ENCODE data around the gene EPHA6.

Gene EPHA6

GRCh38 chr3:97161169-97161568 is 346.8 kb downstream of the EPHA6 start:
- Histone ChIP-seq H3K9me3 (ENCODE audit: control insufficient read depth, insufficient read depth, low read length) (no peaks in the 10 kb centered on the region), H3K4me1 (ENCODE audit: control insufficient read depth, insufficient read depth, low read length) (no peaks in the 10 kb centered on the region), H3K27ac (ENCODE audit: low read length) (no peak overlapping the region), H3K4me3 (ENCODE audit: low read length) (no peak overlapping the region), H3K27me3 (ENCODE audit: control insufficient read depth, insufficient read depth, low read length) (no peaks in the 10 kb centered on the region), H3K36me3 (ENCODE audit: control insufficient read depth, insufficient read depth, low read length) (no peaks in the 10 kb centered on the region)
- no peak for DNase-seq (ENCODE audit: low read depth, low spot score)
- no CpG with 5 or more reads among the region's 2 CpGs for WGBS (ENCODE audit: insufficient coverage, insufficient read length)

- H3K36me3 ChIP-seq (ENCODE audit: control insufficient read depth, insufficient read depth, low read length) = no peaks in the 10 kb centered on the region
- no peak overlapping the region for H3K27ac ChIP-seq (ENCODE audit: low read length)
- H3K27me3 ChIP-seq (ENCODE audit: control insufficient read depth, insufficient read depth, low read length) = no peaks in the 10 kb centered on the region
- no peak for DNase-seq (ENCODE audit: low read depth, low spot score)
- H3K4me3 ChIP-seq (ENCODE audit: low read length) = no peak overlapping the region
- H3K4me1 ChIP-seq (ENCODE audit: control insufficient read depth, insufficient read depth, low read length) = no peaks in the 10 kb centered on the region
- no peaks in the 10 kb centered on the region for H3K9me3 ChIP-seq (ENCODE audit: control insufficient read depth, insufficient read depth, low read length)
These were observed 362.8 kb downstream of the EPHA6 start for GRCh38 chr3:97177242-97177641.

- Histone ChIP-seq H3K27ac (ENCODE audit: low read length) (no peak overlapping the region), H3K36me3 (ENCODE audit: control insufficient read depth, insufficient read depth, low read length) (no peaks in the 10 kb centered on the region), H3K4me3 (ENCODE audit: low read length) (no peak overlapping the region), H3K9me3 (ENCODE audit: control insufficient read depth, insufficient read depth, low read length) (no peaks in the 10 kb centered on the region), H3K27me3 (ENCODE audit: control insufficient read depth, insufficient read depth, low read length) (no peaks in the 10 kb centered on the region), H3K4me1 (ENCODE audit: control insufficient read depth, insufficient read depth, low read length) (no peaks in the 10 kb centered on the region)
- no CpG with 5 or more reads among the region's 3 CpGs for WGBS (ENCODE audit: insufficient coverage, insufficient read length)
- DNase-seq (ENCODE audit: low read depth, low spot score) = no peak
These were observed 367.3 kb downstream of the EPHA6 start for GRCh38 chr3:97181704-97182103.

- no peak overlapping the region for H3K27ac ChIP-seq (ENCODE audit: low read length)
- no peaks in the 10 kb centered on the region for H3K4me1 ChIP-seq (ENCODE audit: control insufficient read depth, insufficient read depth, low read length)
- no peaks in the 10 kb centered on the region for H3K27me3 ChIP-seq (ENCODE audit: control insufficient read depth, insufficient read depth, low read length)
- no peaks in the 10 kb centered on the region for H3K9me3 ChIP-seq (ENCODE audit: control insufficient read depth, insufficient read depth, low read length)
- H3K4me3 ChIP-seq (ENCODE audit: low read length) = no peak overlapping the region
- no peaks in the 10 kb centered on the region for H3K36me3 ChIP-seq (ENCODE audit: control insufficient read depth, insufficient read depth, low read length)
- DNase-seq (ENCODE audit: low read depth, low spot score) = no peak
These were observed 373.4 kb downstream of the EPHA6 start for GRCh38 chr3:97187771-97188170.

GRCh38 chr3:97189835-97190234 is 375.4 kb downstream of the EPHA6 start:
- H3K27me3 ChIP-seq (ENCODE audit: control insufficient read depth, insufficient read depth, low read length) = no peaks in the 10 kb centered on the region
- WGBS (ENCODE audit: insufficient coverage, insufficient read length) = no CpG with 5 or more reads among the region's 2 CpGs
- DNase-seq (ENCODE audit: low read depth, low spot score) = no peak

GRCh38 chr3:97197083-97197482 is 382.7 kb downstream of the EPHA6 start:
- H3K27me3 ChIP-seq (ENCODE audit: control insufficient read depth, insufficient read depth, low read length) = no peaks in the 10 kb centered on the region
- no peak for DNase-seq (ENCODE audit: low read depth, low spot score)
- H3K4me1 ChIP-seq (ENCODE audit: control insufficient read depth, insufficient read depth, low read length) = peaks cover 4% of the 10 kb centered on the region
- H3K36me3 ChIP-seq (ENCODE audit: control insufficient read depth, insufficient read depth, low read length) = no peaks in the 10 kb centered on the region
- H3K27ac ChIP-seq (ENCODE audit: low read length) = no peak overlapping the region
- H3K4me3 ChIP-seq (ENCODE audit: low read length) = no peak overlapping the region
- WGBS (ENCODE audit: insufficient coverage, insufficient read length) = no CpG with 5 or more reads among the region's 4 CpGs
- no peaks in the 10 kb centered on the region for H3K9me3 ChIP-seq (ENCODE audit: control insufficient read depth, insufficient read depth, low read length)

More at GRCh38 chr3:97189835-97190234, 375.4 kb downstream of the EPHA6 start:
- Histone ChIP-seq H3K27ac (ENCODE audit: low read length) (no peak overlapping the region), H3K4me3 (ENCODE audit: low read length) (no peak overlapping the region), H3K9me3 (ENCODE audit: control insufficient read depth, insufficient read depth, low read length) (no peaks in the 10 kb centered on the region), H3K36me3 (ENCODE audit: control insufficient read depth, insufficient read depth, low read length) (no peaks in the 10 kb centered on the region), H3K4me1 (ENCODE audit: control insufficient read depth, insufficient read depth, low read length) (no peaks in the 10 kb centered on the region)

- Histone ChIP-seq H3K9me3 (ENCODE audit: control insufficient read depth, insufficient read depth, low read length) (no peaks in the 10 kb centered on the region), H3K36me3 (ENCODE audit: control insufficient read depth, insufficient read depth, low read length) (no peaks in the 10 kb centered on the region), H3K4me1 (ENCODE audit: control insufficient read depth, insufficient read depth, low read length) (peaks cover 4% of the 10 kb centered on the region), H3K27me3 (ENCODE audit: control insufficient read depth, insufficient read depth, low read length) (no peaks in the 10 kb centered on the region), H3K27ac (ENCODE audit: low read length) (no peak overlapping the region), H3K4me3 (ENCODE audit: low read length) (no peak overlapping the region)
- DNase-seq (ENCODE audit: low read depth, low spot score) = no peak
- WGBS (ENCODE audit: insufficient coverage, insufficient read length) = no CpG with 5 or more reads among the region's 1 CpG
These were observed 383.4 kb downstream of the EPHA6 start for GRCh38 chr3:97197830-97198229.

- Histone ChIP-seq H3K4me1 (ENCODE audit: control insufficient read depth, insufficient read depth, low read length) (peaks cover 4% of the 10 kb centered on the region), H3K27ac (ENCODE audit: low read length) (no peak overlapping the region), H3K4me3 (ENCODE audit: low read length) (no peak overlapping the region), H3K27me3 (ENCODE audit: control insufficient read depth, insufficient read depth, low read length) (no peaks in the 10 kb centered on the region), H3K36me3 (ENCODE audit: control insufficient read depth, insufficient read depth, low read length) (no peaks in the 10 kb centered on the region), H3K9me3 (ENCODE audit: control insufficient read depth, insufficient read depth, low read length) (no peaks in the 10 kb centered on the region)
- no CpG with 5 or more reads among the region's 3 CpGs for WGBS (ENCODE audit: insufficient coverage, insufficient read length)
- DNase-seq (ENCODE audit: low read depth, low spot score) = no peak
These were observed 386.0 kb downstream of the EPHA6 start for GRCh38 chr3:97200387-97200786.

GRCh38 chr3:97201814-97202213 is 387.4 kb downstream of the EPHA6 start:
- H3K36me3 ChIP-seq (ENCODE audit: control insufficient read depth, insufficient read depth, low read length) = no peaks in the 10 kb centered on the region
- DNase-seq (ENCODE audit: low read depth, low spot score) = no peak
- no peaks in the 10 kb centered on the region for H3K27me3 ChIP-seq (ENCODE audit: control insufficient read depth, insufficient read depth, low read length)
- WGBS (ENCODE audit: insufficient coverage, insufficient read length) = no CpG with 5 or more reads among the region's 2 CpGs
- no peak overlapping the region for H3K4me3 ChIP-seq (ENCODE audit: low read length)
- H3K4me1 ChIP-seq (ENCODE audit: control insufficient read depth, insufficient read depth, low read length) = peaks cover 3% of the 10 kb centered on the region
- H3K9me3 ChIP-seq (ENCODE audit: control insufficient read depth, insufficient read depth, low read length) = no peaks in the 10 kb centered on the region
- H3K27ac ChIP-seq (ENCODE audit: low read length) = no peak overlapping the region

GRCh38 chr3:97228966-97229365 is 414.6 kb downstream of the EPHA6 start:
- DNase-seq (ENCODE audit: low read depth, low spot score) = no peak
- H3K4me1 ChIP-seq (ENCODE audit: control insufficient read depth, insufficient read depth, low read length) = no peaks in the 10 kb centered on the region
- no peak overlapping the region for H3K27ac ChIP-seq (ENCODE audit: low read length)
- H3K9me3 ChIP-seq (ENCODE audit: control insufficient read depth, insufficient read depth, low read length) = no peaks in the 10 kb centered on the region
- no peaks in the 10 kb centered on the region for H3K36me3 ChIP-seq (ENCODE audit: control insufficient read depth, insufficient read depth, low read length)
- H3K27me3 ChIP-seq (ENCODE audit: control insufficient read depth, insufficient read depth, low read length) = no peaks in the 10 kb centered on the region
- H3K4me3 ChIP-seq (ENCODE audit: low read length) = no peak overlapping the region
- no CpG with 5 or more reads among the region's 1 CpG for WGBS (ENCODE audit: insufficient coverage, insufficient read length)

GRCh38 chr3:97230486-97230885 is 416.1 kb downstream of the EPHA6 start:
- no peak for DNase-seq (ENCODE audit: low read depth, low spot score)
- H3K27ac ChIP-seq (ENCODE audit: low read length) = no peak overlapping the region
- no peak overlapping the region for H3K4me3 ChIP-seq (ENCODE audit: low read length)
- H3K27me3 ChIP-seq (ENCODE audit: control insufficient read depth, insufficient read depth, low read length) = no peaks in the 10 kb centered on the region
- WGBS (ENCODE audit: insufficient coverage, insufficient read length) = no CpG with 5 or more reads among the region's 3 CpGs
- H3K4me1 ChIP-seq (ENCODE audit: control insufficient read depth, insufficient read depth, low read length) = no peaks in the 10 kb centered on the region
- H3K36me3 ChIP-seq (ENCODE audit: control insufficient read depth, insufficient read depth, low read length) = no peaks in the 10 kb centered on the region
- H3K9me3 ChIP-seq (ENCODE audit: control insufficient read depth, insufficient read depth, low read length) = no peaks in the 10 kb centered on the region
